Measurements from ENCODE around the gene ABCB6. TPM values are rescaled to one million over a fixed set of nuclear protein-coding genes. Genes with fewer than 3 reads are reported as not detected.
"Not testable (repeated sequence)": the region's sequence is repeated elsewhere in the genome, so short reads cannot be mapped to it uniquely, and the experiment has no call there.

The ABCB6 gene
- total RNA-seq (2021; fragmentation: NEBNext Ultra II Directional; extraction: Animal tissue kit (Norgen Biotek cat#: 25700)), result 10 to 100 TPM; 12.5 to 16.5 (median 13.9) TPM
- long read RNA-seq, transcript ABCB6-201 (19 exons, 3,045 nt), result major isoform, 17 of 25 reads
- long read RNA-seq, partial matches to known transcripts, result 2 of 25 reads
- long read RNA-seq, other reads (novel, unspliced or antisense), result 3 of 25 reads

DNA sequence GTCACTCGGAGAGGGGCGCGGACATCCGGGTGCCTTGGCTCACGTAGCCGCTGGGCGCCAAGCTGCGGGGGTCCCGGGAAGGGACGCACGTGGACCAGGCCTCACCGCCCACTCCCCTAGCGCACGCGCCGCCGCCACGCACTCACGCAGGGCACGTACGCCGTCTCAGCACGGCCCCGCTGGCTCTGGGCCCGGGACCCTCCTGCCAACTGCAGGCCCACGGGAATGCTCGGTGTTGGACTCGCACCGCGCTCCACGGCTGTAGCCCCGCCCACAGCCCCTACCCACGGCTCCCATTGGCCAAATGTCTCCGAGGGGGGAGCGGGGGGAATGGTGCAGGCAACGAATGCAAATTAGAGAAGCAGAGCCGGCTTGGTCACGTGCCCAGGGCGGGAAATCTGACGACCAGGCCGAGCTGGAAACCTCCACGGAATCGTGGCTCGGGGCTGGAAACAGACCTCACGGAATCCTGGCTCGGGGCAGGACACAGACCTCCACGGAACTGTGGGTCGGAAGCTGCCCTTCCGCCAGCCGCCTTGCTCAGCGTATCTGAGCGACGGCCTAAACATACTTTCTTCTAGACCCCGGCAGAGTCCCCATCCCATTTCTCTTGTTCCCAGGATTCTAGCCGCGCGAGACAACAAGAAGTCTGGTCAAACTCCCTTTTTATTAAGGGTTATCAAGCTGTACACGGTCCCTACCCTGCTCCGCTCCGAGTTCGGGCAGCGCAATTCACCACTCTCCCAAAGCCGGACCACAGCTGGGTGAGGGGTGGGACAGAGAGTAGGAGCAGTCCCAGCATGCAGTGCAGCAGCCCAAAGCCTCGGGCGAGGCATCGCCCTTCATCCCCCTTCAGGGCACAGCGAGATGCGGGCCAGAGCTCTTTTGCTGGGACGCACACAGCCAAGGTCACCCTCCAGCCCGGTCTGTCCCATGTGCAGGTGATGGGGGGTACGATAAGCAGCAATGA, at the start of gene ABCB6:
TSS of gene ABCB6 (minus strand) at position 227 of the 970 bp plus-strand sequence. CDS start 285 bp downstream, outside the sequence.
- peak within 1 kb of the TSS; percentile 90 for H3K27ac Mint-ChIP-seq
- H3K4me3 Mint-ChIP-seq, result peak within 1 kb of the TSS; percentile 87
- H3K9me3 Mint-ChIP-seq, result no peaks in the 10 kb centered on the region
- H3K27me3 Mint-ChIP-seq (ENCODE audit: insufficient read depth), result no peaks in the 10 kb centered on the region; the same call in none of the 2 replicates
- TF ChIP-seq, protein P1, sequence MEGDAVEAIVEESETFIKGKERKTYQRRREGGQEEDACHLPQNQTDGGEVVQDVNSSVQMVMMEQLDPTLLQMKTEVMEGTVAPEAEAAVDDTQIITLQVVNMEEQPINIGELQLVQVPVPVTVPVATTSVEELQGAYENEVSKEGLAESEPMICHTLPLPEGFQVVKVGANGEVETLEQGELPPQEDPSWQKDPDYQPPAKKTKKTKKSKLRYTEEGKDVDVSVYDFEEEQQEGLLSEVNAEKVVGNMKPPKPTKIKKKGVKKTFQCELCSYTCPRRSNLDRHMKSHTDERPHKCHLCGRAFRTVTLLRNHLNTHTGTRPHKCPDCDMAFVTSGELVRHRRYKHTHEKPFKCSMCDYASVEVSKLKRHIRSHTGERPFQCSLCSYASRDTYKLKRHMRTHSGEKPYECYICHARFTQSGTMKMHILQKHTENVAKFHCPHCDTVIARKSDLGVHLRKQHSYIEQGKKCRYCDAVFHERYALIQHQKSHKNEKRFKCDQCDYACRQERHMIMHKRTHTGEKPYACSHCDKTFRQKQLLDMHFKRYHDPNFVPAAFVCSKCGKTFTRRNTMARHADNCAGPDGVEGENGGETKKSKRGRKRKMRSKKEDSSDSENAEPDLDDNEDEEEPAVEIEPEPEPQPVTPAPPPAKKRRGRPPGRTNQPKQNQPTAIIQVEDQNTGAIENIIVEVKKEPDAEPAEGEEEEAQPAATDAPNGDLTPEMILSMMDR (IDR thresholded peaks at IDR 0.05), result no peak
- peaks cover 7% of the 10 kb centered on the region for H3K36me3 Mint-ChIP-seq (ENCODE audit: low read depth)
- DNase-seq, result peak; percentile 86
- H3K4me1 Mint-ChIP-seq (ENCODE audit: low read depth), result peaks cover 24% of the 10 kb centered on the region

DNA sequence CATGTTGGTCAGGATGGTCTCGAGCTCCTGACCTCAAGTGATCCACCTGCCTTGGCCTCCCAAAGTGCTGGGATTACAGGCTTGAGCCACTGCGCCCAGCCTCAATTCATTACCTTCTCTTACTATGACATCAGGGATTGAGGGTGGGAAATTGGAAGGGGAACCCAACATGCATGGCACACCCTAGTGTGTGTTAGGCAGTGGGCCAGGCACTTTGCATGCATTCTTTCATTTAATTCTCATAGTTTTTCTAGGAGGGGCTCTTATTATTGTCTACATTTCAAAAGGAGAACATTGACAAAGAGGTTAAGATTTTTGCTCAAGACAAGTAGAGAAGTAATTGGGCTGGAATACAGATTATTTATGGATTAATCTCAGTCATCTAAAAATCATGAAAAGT, 49.5 kb upstream of the ABCB6 start:
- no peaks in the 10 kb centered on the region for H3K36me3 Mint-ChIP-seq (ENCODE audit: low read depth)
- TF ChIP-seq, protein P1 (IDR thresholded peaks at IDR 0.05), result no peak
- H3K27me3 Mint-ChIP-seq (ENCODE audit: insufficient read depth), result peaks cover 18% of the 10 kb centered on the region
- H3K4me3 Mint-ChIP-seq, result no peak overlapping the region
- no peak overlapping the region for H3K27ac Mint-ChIP-seq
- no peak for DNase-seq
- no peaks in the 10 kb centered on the region for H3K9me3 Mint-ChIP-seq
- peaks cover 13% of the 10 kb centered on the region for H3K4me1 Mint-ChIP-seq (ENCODE audit: low read depth)

DNA sequence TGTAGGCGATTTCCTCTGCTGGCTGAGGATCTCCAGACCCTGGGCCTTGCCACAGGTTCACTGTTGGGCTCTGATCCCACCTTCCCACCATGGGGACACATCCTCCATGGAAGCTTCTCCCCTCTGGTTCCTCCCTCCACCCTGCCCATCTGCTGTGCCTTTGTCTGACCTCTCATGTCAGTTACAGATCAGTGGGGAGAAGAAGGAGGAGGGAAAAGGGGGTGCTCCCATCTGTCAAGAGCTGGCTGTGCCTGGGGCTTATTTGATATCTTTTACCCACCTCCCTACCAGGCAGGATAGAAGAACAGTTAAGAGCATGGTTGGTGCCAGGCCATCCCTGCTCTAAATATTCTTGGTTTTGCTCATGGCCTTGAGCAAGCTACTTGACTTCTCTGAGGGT, 48.1 kb upstream of the ABCB6 start:
- TF ChIP-seq, protein P1 (IDR thresholded peaks at IDR 0.05), result no peak

DNA sequence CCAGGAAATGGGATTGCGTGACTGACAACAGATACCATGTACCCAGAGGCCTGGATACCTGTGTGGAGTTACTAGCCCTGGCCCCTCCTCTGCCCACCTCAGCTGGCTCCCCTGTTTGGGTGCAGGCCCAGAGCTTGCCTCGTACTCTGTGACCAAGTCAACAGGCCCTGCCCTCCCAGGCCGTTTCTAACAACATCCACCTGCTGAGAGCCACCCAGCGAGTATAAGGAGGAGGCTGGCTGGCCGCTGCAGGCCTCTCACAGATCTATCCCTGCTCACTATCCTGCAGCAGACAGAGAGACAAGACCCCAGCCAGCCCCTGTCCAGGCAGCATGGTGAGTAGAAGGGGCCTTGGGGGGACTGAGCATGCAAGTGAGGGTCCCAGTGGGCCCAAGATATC, 47.5 kb upstream of the ABCB6 start:
- Mint-ChIP-seq H3K27ac (no peak overlapping the region), H3K27me3 (ENCODE audit: insufficient read depth) (peaks cover 22% of the 10 kb centered on the region), H3K36me3 (ENCODE audit: low read depth) (no peaks in the 10 kb centered on the region), H3K4me1 (ENCODE audit: low read depth) (peaks cover 6% of the 10 kb centered on the region; the same call in 1 of the 2 replicates), H3K9me3 (no peaks in the 10 kb centered on the region), H3K4me3 (no peak overlapping the region)
- no peak for DNase-seq
- TF ChIP-seq, protein P1 (IDR thresholded peaks at IDR 0.05), result no peak

More for the DNA sequence above, 48.1 kb upstream of the ABCB6 start:
- Mint-ChIP-seq H3K36me3 (ENCODE audit: low read depth) (no peaks in the 10 kb centered on the region), H3K4me3 (no peak overlapping the region), H3K27me3 (ENCODE audit: insufficient read depth) (peaks cover 22% of the 10 kb centered on the region), H3K27ac (no peak overlapping the region), H3K9me3 (no peaks in the 10 kb centered on the region), H3K4me1 (ENCODE audit: low read depth) (peaks cover 1% of the 10 kb centered on the region; the same call in 1 of the 2 replicates)
- DNase-seq, result no peak

DNA sequence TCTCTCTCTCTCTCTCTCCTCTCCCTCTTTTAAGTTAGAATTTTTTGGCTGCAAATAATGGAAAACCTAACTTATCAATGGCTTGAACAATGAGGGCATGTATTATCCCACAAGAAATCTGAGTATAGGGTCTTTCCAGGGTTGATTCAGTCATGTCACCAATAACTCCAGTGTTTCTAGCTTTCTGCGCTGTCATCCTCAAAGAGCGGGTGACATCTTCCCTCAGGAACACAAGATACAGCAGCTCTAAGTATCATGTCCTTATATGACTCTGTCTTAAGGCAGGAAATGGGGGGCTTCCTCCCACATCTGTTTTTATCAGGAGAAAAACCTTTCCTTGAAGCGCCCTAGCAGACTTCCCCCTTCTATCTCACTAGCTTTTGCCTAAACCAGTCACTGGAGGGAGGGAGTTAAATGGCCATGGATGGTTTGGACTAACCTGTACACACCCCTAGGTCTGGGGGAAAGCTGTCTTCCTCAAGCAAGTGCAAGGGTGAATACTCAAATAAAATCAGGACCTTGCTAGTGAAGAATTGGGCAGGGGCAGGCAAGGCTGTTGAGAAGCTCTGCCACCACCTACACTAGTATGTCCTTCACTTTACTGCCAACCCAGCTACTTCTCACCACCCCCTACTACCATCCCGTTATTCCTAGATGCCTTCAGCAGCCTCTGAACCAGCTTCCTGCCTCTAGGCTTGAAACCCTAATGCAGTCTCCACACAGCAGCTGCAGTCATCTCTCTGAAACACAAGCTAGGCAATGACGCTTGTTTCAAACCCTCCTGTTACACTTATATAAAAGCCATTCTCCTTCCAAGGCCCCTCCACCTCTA, 42.5 kb upstream of the ABCB6 start:
- Mint-ChIP-seq H3K4me1 (ENCODE audit: low read depth) (peaks cover 6% of the 10 kb centered on the region; the same call in 1 of the 2 replicates), H3K27me3 (ENCODE audit: insufficient read depth) (peaks cover 29% of the 10 kb centered on the region), H3K9me3 (no peaks in the 10 kb centered on the region), H3K4me3 (no peak overlapping the region), H3K27ac (no peak overlapping the region), H3K36me3 (ENCODE audit: low read depth) (no peaks in the 10 kb centered on the region)
- DNase-seq, result no peak
- TF ChIP-seq, protein P1 (IDR thresholded peaks at IDR 0.05), result no peak

DNA sequence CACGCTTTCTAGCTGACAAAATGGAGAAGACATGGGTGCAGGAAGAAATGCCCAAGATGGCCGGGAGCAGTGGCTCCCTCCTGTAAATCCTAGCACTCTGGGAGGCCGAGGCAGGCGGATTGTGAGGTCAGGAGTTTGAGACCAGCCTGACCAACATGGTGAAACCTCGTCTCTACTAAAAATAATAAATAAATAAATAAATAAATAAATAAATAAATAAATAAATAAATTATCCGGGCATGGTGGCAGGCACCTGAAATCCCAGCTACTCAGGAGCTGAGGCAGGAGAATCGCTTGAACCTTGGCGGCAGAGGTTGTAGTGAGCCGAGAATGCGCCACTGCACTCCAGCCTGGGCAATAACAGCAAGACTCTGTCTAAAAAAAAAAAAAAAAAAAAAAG, 40.2 kb upstream of the ABCB6 start:
- peaks cover 13% of the 10 kb centered on the region for H3K4me1 Mint-ChIP-seq (ENCODE audit: low read depth)
- H3K9me3 Mint-ChIP-seq; H3K36me3 Mint-ChIP-seq (ENCODE audit: low read depth); DNase-seq; H3K4me3 Mint-ChIP-seq; H3K27ac Mint-ChIP-seq: not testable (repeated sequence)
- peaks cover 22% of the 10 kb centered on the region for H3K27me3 Mint-ChIP-seq (ENCODE audit: insufficient read depth)
